Vagina (tissue), 2 donors: Measurements from ENCODE around the gene TNFAIP8L3. TPM values are rescaled to one million over a fixed set of nuclear protein-coding genes. Genes with fewer than 3 reads are reported as not detected.

Source experiments
- DNase-seq, 2 donors: peaks; one replicate each; pipeline ENCODE4 v3.0.0-alpha.2; 2017; ENCODE audit errors: extremely low spot score in 2 of 2
- H3K27ac ChIP-seq: fragments of 200-600 bp; sonication (generic); one replicate; pipeline ENCODE4 v1.5.1; 2019
- H3K27me3 ChIP-seq: fragments of 200-600 bp; sonication (generic); one replicate; pipeline ENCODE4 v1.5.1; 2019
- H3K36me3 ChIP-seq, 2 donors: fragments of 200-600 bp; sonication (generic); one replicate each; pipeline ENCODE4 v1.5.1; 2017 to 2019
- H3K4me1 ChIP-seq: fragments of 200-600 bp; sonication (generic); one replicate; pipeline ENCODE4 v1.5.1; 2019
- H3K4me3 ChIP-seq, 2 donors: fragments of 200-600 bp; sonication (generic); 1 replicate in 1 of 2; 2 replicates in 1 of 2; pipeline ENCODE4 v1.5.1; 2016 to 2019
- H3K9me3 ChIP-seq: fragments of 200-600 bp; sonication (generic); one replicate; pipeline ENCODE4 v1.5.1; 2019
- CTCF ChIP-seq, 3 experiments: fragments of 450-650 bp in 2 of 3; fragments of 200-600 bp in 1 of 3; sonication (generic) in 1 of 3; IDR thresholded peaks; one replicate each; pipeline ENCODE4 v1.5.1; 2017 to 2019; ENCODE audit warnings: antibody characterized with exemption in 3 of 3, mild to moderate bottlenecking in 2 of 3, moderate library complexity in 2 of 3
- POLR2A ChIP-seq, 2 donors: fragments of 450-650 bp; IDR thresholded peaks; one replicate each; pipeline ENCODE4 v1.6.1; 2017; ENCODE audit warnings: antibody characterized with exemption in 2 of 2, mild to moderate bottlenecking in 2 of 2, moderate library complexity in 2 of 2
- POLR2AphosphoS5 ChIP-seq, 2 donors: sonication (generic); formaldehyde crosslinking; IDR thresholded peaks; one replicate each; pipeline ENCODE4 v1.9.0; 2017; ENCODE audit warnings: antibody characterized with exemption in 2 of 2, mild to moderate bottlenecking in 2 of 2, low read depth in 1 of 2; ENCODE audit not compliant: insufficient read depth in 1 of 2
- intact Hi-C: fragments of 100-400 bp; cut with DNase I; formaldehyde crosslinking; loops from one replicate; pipeline ENCODE4 v1.15.1; 2023
- total RNA-seq: library from RNA; depleted of rRNA; stranded (reverse); fragments of >200 nt; gene quantifications from one replicate; pipeline ENCODE4 v1.2.3, GENCODE V29; 2016

TNFAIP8L3 gene
- total RNA-seq, 1 donor from 2014 or later = 21.9 TPM

GRCh38 chr15:51046799-51047449 is 47.8 kb downstream of the TNFAIP8L3 start:
- Histone ChIP-seq H3K36me3 (no peaks in the 10 kb centered on the region), H3K9me3 (no peaks in the 10 kb centered on the region), H3K4me3 (no peak overlapping the region), H3K27me3 (no peaks in the 10 kb centered on the region), H3K27ac (peak overlapping the region; percentile 45), H3K4me1 (peaks cover 28% of the 10 kb centered on the region)
- TF ChIP-seq POLR2A (IDR thresholded peaks at IDR 0.05) (no peak), POLR2AphosphoS5 (IDR thresholded peaks at IDR 0.05; ENCODE audit: insufficient read depth in 1 of 2, low read depth in 1 of 2) (no peak), CTCF (IDR thresholded peaks at IDR 0.05) (no peak)
- intact Hi-C loops = no loop called here
- no peak for DNase-seq

- TF ChIP-seq POLR2AphosphoS5 (IDR thresholded peaks at IDR 0.05; ENCODE audit: insufficient read depth in 1 of 2, low read depth in 1 of 2) = no peak
- no peak for TF ChIP-seq POLR2A (IDR thresholded peaks at IDR 0.05)
- no peak for TF ChIP-seq CTCF (IDR thresholded peaks at IDR 0.05)
- intact Hi-C loops = no loop called here
- H3K9me3 ChIP-seq = no peaks in the 10 kb centered on the region
- H3K4me3 ChIP-seq = no peak overlapping the region
- H3K27ac ChIP-seq = peak overlapping the region; percentile 45
- no peaks in the 10 kb centered on the region for H3K36me3 ChIP-seq
- no peaks in the 10 kb centered on the region for H3K27me3 ChIP-seq
- DNase-seq = no peak
- H3K4me1 ChIP-seq = peaks cover 21% of the 10 kb centered on the region
Observed at GRCh38 chr15:51046016-51046415, 48.7 kb downstream of the TNFAIP8L3 start.

GRCh38 chr15:51044037-51044727 is 50.5 kb downstream of the TNFAIP8L3 start:
- no peak for DNase-seq
- Histone ChIP-seq H3K4me3 (no peak overlapping the region), H3K36me3 (no peaks in the 10 kb centered on the region), H3K4me1 (peaks cover 21% of the 10 kb centered on the region), H3K9me3 (no peaks in the 10 kb centered on the region), H3K27ac (no peak overlapping the region), H3K27me3 (no peaks in the 10 kb centered on the region)
- intact Hi-C loops = no loop called here
- TF ChIP-seq POLR2AphosphoS5 (IDR thresholded peaks at IDR 0.05; ENCODE audit: insufficient read depth in 1 of 2, low read depth in 1 of 2) (no peak), POLR2A (IDR thresholded peaks at IDR 0.05) (no peak), CTCF (IDR thresholded peaks at IDR 0.05) (no peak)

- DNase-seq = no peak
- intact Hi-C loops = no loop called here
- H3K4me3 ChIP-seq = no peak overlapping the region
- H3K4me1 ChIP-seq = no peaks in the 10 kb centered on the region
- H3K9me3 ChIP-seq = no peaks in the 10 kb centered on the region
- no peaks in the 10 kb centered on the region for H3K36me3 ChIP-seq
- no peak for TF ChIP-seq POLR2AphosphoS5 (IDR thresholded peaks at IDR 0.05; ENCODE audit: insufficient read depth in 1 of 2, low read depth in 1 of 2)
- no peak for TF ChIP-seq CTCF (IDR thresholded peaks at IDR 0.05)
- no peak for TF ChIP-seq POLR2A (IDR thresholded peaks at IDR 0.05)
- no peak overlapping the region for H3K27ac ChIP-seq
- no peaks in the 10 kb centered on the region for H3K27me3 ChIP-seq
Observed at GRCh38 chr15:51038974-51039319, 55.8 kb downstream of the TNFAIP8L3 start.
